ENCODE data around the gene ZNRD2.

GRCh38 chr11:65595131-65595530, 24.9 kb downstream of the ZNRD2 start:
- no peak for TF ChIP-seq OSR1 (CRISPR knock-in tag; IDR thresholded peaks at IDR 0.05)
- TF ChIP-seq ISL1 (CRISPR knock-in tag; IDR thresholded peaks at IDR 0.05): no peak
- no peak for TF ChIP-seq CSRNP3 (CRISPR knock-in tag; IDR thresholded peaks at IDR 0.05)
- TF ChIP-seq ZNF565 (CRISPR knock-in tag; conservative IDR thresholded peaks at IDR 0.05; ENCODE audit: low read depth): no peak
